Astrocyte (in vitro differentiated cells and primary cell): ENCODE results near the gene GOPC. TPM values are rescaled to one million over a fixed set of nuclear protein-coding genes. Genes with fewer than 3 reads are reported as not detected.
A peak's percentile ranks its signal among the peaks of the same experiment; 100 is the strongest.

Experiments used
- DNase-seq: peaks from one replicate; pipeline ENCODE4 v3.0.0-alpha.2; 2010; ENCODE audit warnings: low read depth
- FAIRE-seq: peaks from 2 replicates; lab custom pipeline; 2011; peaks lifted over from hg19 to GRCh38; lab: Jason Lieb, UNC
- H2AFZ ChIP-seq: 2 replicates; pipeline ENCODE4 v1.6.0; 2012; ENCODE audit warnings: low read depth, low read length, inconsistent platforms
- H3K27ac ChIP-seq: 2 replicates; pipeline ENCODE4 v1.5.1; 2011; ENCODE audit warnings: low read depth, low read length, inconsistent platforms
- H3K27me3 ChIP-seq: 2 replicates; pipeline ENCODE4 v1.6.0; 2011; ENCODE audit warnings: low read length, inconsistent platforms; ENCODE audit not compliant: insufficient read depth
- H3K36me3 ChIP-seq: 2 replicates; pipeline ENCODE4 v1.5.1; 2011; ENCODE audit warnings: low read length, inconsistent platforms; ENCODE audit not compliant: insufficient read depth
- H3K4me1 ChIP-seq: 2 replicates; pipeline ENCODE4 v1.5.1; 2011; ENCODE audit warnings: low read length, inconsistent platforms; ENCODE audit not compliant: insufficient read depth
- H3K4me2 ChIP-seq: 2 replicates; pipeline ENCODE4 v1.6.0; 2012; ENCODE audit warnings: low read length, inconsistent platforms
- H3K4me3 ChIP-seq: 2 replicates; pipeline ENCODE4 v1.5.1; 2011; ENCODE audit warnings: low read depth, mild to moderate bottlenecking, low read length, inconsistent platforms; ENCODE audit not compliant: insufficient read depth
- H3K79me2 ChIP-seq: 2 replicates; pipeline ENCODE4 v1.6.0; 2012; ENCODE audit warnings: mild to moderate bottlenecking, low read length, inconsistent platforms; ENCODE audit not compliant: insufficient read depth
- H3K9ac ChIP-seq: 2 replicates; pipeline ENCODE4 v1.6.0; 2012; ENCODE audit warnings: mild to moderate bottlenecking, low read length, inconsistent platforms
- H3K9me3 ChIP-seq: 2 replicates; pipeline ENCODE4 v1.5.1; 2012; ENCODE audit warnings: low read depth, mild to moderate bottlenecking, low read length, inconsistent platforms; ENCODE audit not compliant: insufficient read depth
- H4K20me1 ChIP-seq: 2 replicates; pipeline ENCODE4 v1.6.0; 2012; ENCODE audit warnings: low read length, inconsistent platforms; ENCODE audit not compliant: insufficient read depth
- H3K27ac Mint-ChIP-seq: one replicate; pipeline ENCODE4 v1.8.0; 2021; ENCODE audit warnings: mild to moderate bottlenecking, mixed read lengths; ENCODE audit not compliant: unreplicated experiment
- H3K27me3 Mint-ChIP-seq: one replicate; pipeline ENCODE4 v1.8.0; 2021; ENCODE audit warnings: low read depth, mixed read lengths; ENCODE audit not compliant: unreplicated experiment
- H3K36me3 Mint-ChIP-seq: one replicate; pipeline ENCODE4 v1.8.0; 2021; ENCODE audit warnings: low read depth, mixed read lengths; ENCODE audit not compliant: unreplicated experiment
- H3K4me1 Mint-ChIP-seq: one replicate; pipeline ENCODE4 v1.8.0; 2021; ENCODE audit warnings: low read depth, mixed read lengths; ENCODE audit not compliant: unreplicated experiment
- H3K4me3 Mint-ChIP-seq: one replicate; pipeline ENCODE4 v1.8.0; 2021; ENCODE audit warnings: mild to moderate bottlenecking, moderate library complexity, mixed read lengths; ENCODE audit not compliant: unreplicated experiment
- H3K9me3 Mint-ChIP-seq: one replicate; pipeline ENCODE4 v1.8.0; 2021; ENCODE audit warnings: mild to moderate bottlenecking, mixed read lengths; ENCODE audit not compliant: unreplicated experiment
- EZH2 ChIP-seq: IDR thresholded peaks from 2 replicates; pipeline ENCODE4 v1.6.1; 2012; ENCODE audit warnings: mild to moderate bottlenecking, low read length, inconsistent platforms; ENCODE audit not compliant: insufficient read depth
- total RNA-seq: library from RNA; stranded (reverse); gene quantifications from 2 replicates; pipeline ENCODE4 v1.2.1, GENCODE V29; 2021
- TF ChIP-seq, protein P1 (sequence below): IDR thresholded peaks from 2 replicates; pipeline ENCODE4 v1.5.1; 2011; ENCODE audit warnings: low read depth, mild to moderate bottlenecking, inconsistent platforms, low read length, moderate library complexity; ENCODE audit not compliant: insufficient read depth

Gene GOPC
- total RNA-seq, 1 donor from 2014 or later, result 45.0 TPM

DNA sequence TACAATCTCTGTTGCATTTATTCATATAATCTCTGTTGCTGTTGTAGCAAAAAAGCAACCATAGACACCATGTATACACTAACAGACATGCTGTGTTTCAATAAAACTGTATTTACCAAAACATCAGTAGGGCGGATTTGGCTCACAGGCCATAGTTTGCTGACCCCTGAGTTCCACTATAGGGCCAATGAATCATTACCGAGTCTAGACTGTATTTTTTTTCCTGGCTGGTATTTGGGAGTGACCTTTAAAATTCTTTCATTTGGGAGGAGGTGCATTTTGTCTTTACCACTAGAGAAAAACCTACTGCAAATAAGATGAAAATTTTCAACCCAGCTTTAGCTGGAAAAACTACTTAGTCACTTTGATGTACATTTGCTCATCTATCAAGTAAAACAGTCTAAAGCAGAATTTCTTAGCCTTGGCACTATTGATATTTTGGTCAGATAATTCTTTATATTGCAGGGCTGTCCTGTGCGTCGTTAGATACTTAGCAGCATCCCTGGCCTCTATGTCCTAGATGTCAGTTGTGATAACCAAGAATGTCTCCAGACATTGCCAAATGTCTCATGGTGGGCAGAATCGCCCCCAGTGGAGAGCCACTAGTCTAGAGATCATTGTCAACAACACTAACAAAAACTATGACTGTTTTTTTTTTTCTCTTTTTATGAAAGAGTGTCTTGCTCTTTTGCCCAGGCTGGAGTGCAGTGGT lies 80.4 kb downstream of the GOPC start:
- H3K4me2 ChIP-seq, result peak overlapping the region; percentile 35

DNA sequence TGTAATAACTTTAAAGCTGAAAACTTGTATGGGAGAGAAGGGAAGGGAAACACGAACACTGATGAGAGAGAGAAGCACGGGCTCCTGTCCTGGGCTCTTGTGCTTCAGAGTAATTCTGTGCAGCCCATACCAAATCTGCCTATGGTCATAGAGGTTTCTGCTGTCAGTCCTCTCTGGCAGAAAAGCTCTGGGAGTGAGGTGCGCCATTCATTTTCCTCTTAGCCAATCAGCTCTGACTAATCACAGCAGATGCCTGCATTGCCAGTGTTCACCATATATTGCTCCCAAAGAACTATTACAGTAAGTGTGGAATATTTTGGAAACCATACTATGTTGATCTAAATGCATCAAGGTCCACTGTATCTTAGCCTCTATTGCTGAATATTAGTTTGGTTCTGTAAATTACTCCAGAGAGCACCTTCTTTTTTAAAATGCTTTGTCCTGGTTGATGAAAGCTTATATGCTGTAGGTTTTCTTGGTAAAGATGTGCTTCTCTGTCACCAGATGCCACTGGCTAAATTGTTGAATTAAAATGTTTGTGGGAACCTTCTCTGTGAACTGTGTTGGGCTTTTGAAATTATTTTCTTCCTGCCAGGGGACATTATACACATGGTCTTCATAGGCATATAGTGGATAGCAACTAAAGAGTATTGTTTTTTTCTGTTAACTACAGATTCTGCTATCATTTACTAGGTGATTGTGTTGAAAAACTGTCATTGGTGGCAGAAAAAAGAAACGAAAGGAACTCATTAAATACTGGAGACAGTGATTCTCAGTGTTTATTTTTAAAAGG lies 81.5 kb downstream of the GOPC start:
- H3K79me2 ChIP-seq, result peaks cover 55% of the 10 kb centered on the region
- H3K36me3 ChIP-seq, result peaks cover 39% of the 10 kb centered on the region
- DNase-seq (no peak), FAIRE-seq (no peak)
- H3K4me2 ChIP-seq, result no peak overlapping the region
- TF ChIP-seq EZH2, result no peak
- TF ChIP-seq, protein P1, sequence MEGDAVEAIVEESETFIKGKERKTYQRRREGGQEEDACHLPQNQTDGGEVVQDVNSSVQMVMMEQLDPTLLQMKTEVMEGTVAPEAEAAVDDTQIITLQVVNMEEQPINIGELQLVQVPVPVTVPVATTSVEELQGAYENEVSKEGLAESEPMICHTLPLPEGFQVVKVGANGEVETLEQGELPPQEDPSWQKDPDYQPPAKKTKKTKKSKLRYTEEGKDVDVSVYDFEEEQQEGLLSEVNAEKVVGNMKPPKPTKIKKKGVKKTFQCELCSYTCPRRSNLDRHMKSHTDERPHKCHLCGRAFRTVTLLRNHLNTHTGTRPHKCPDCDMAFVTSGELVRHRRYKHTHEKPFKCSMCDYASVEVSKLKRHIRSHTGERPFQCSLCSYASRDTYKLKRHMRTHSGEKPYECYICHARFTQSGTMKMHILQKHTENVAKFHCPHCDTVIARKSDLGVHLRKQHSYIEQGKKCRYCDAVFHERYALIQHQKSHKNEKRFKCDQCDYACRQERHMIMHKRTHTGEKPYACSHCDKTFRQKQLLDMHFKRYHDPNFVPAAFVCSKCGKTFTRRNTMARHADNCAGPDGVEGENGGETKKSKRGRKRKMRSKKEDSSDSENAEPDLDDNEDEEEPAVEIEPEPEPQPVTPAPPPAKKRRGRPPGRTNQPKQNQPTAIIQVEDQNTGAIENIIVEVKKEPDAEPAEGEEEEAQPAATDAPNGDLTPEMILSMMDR, result no peak
- no peaks in the 10 kb centered on the region for H3K9me3 ChIP-seq
- peak overlapping the region; percentile 13 for H3K27ac ChIP-seq
- no peaks in the 10 kb centered on the region for H3K27me3 Mint-ChIP-seq
- H4K20me1 ChIP-seq, result no peaks in the 10 kb centered on the region
- H3K9ac ChIP-seq, result no peak overlapping the region
- H3K4me3 ChIP-seq, result no peak overlapping the region
- no peak overlapping the region for H2AFZ ChIP-seq
- H3K27ac Mint-ChIP-seq, result peak overlapping the region; percentile 68
- peaks cover 4% of the 10 kb centered on the region for H3K9me3 Mint-ChIP-seq
- peaks cover 13% of the 10 kb centered on the region for H3K4me1 ChIP-seq
- H3K4me1 Mint-ChIP-seq, result peaks cover 25% of the 10 kb centered on the region
- no peaks in the 10 kb centered on the region for H3K27me3 ChIP-seq
- H3K4me3 Mint-ChIP-seq, result no peak overlapping the region
- peaks cover 19% of the 10 kb centered on the region for H3K36me3 Mint-ChIP-seq

More for the DNA sequence above, 80.4 kb downstream of the GOPC start:
- Histone ChIP-seq H3K36me3 (peaks cover 44% of the 10 kb centered on the region), H3K79me2 (peaks cover 48% of the 10 kb centered on the region), H4K20me1 (no peaks in the 10 kb centered on the region), H3K27ac (no peak overlapping the region), H3K4me1 (peaks cover 13% of the 10 kb centered on the region), H3K27me3 (no peaks in the 10 kb centered on the region), H3K9ac (no peak overlapping the region), H2AFZ (no peak overlapping the region), H3K9me3 (no peaks in the 10 kb centered on the region), H3K4me3 (peak overlapping the region; percentile 2)
- H3K27me3 Mint-ChIP-seq, result no peaks in the 10 kb centered on the region
- TF ChIP-seq EZH2, result no peak
- TF ChIP-seq, protein P1, result no peak
- no peaks in the 10 kb centered on the region for H3K9me3 Mint-ChIP-seq
- no peak overlapping the region for H3K4me3 Mint-ChIP-seq
- DNase-seq (peak; percentile 52), FAIRE-seq (peak; percentile 17)
- H3K27ac Mint-ChIP-seq, result peak overlapping the region; percentile 88
- peaks cover 25% of the 10 kb centered on the region for H3K4me1 Mint-ChIP-seq
- H3K36me3 Mint-ChIP-seq, result peaks cover 14% of the 10 kb centered on the region
